IMR-90 (cell line): ENCODE measurements around the gene DHX34. TPM values are rescaled to one million over a fixed set of nuclear protein-coding genes. Genes with fewer than 3 reads are reported as not detected.

Experiments
- ATAC-seq: fragments of 200-7000 bp; cut with Tn5 transposase; 2 replicates; pipeline ENCODE4 v1.9.1; 2020; ENCODE audit warnings: low read depth, mild to moderate bottlenecking, moderate library complexity
- BruUV-seq: library from RNA; stranded (reverse); fragments of 400-500 nt; replicated peaks from 2 replicates; lab custom pipeline; 2021; lab: Mats Ljungman, UMichigan
- CTCF ChIA-PET: fragments of 300-600 bp; formaldehyde crosslinking; extraction: SDS; loops from one replicate; lab custom pipeline; 2021; ENCODE audit warnings: antibody characterized with exemption; lab: Yijun Ruan, JAX
- POLR2A ChIA-PET: fragments of 300-600 bp; sonication (Branson Sonifier 250); formaldehyde crosslinking; loops from one replicate; lab custom pipeline; 2022; ENCODE audit warnings: antibody characterized with exemption; ENCODE audit not compliant: unreplicated experiment; lab: Charles Lee
- DNase-seq: peaks from one replicate; pipeline ENCODE4 v3.0.0; 2013
- H2AFZ ChIP-seq: replicated peaks from 2 replicates; pipeline ENCODE3; 2013; ENCODE audit warnings: low read length, mild to moderate bottlenecking; ENCODE audit not compliant: poor library complexity
- H2AK5ac ChIP-seq: 2 replicates; pipeline ENCODE4 v1.6.1; 2013; ENCODE audit warnings: low read depth, low read length, inconsistent platforms
- H2AK9ac ChIP-seq: replicated peaks from 2 replicates; pipeline ENCODE3; 2013; ENCODE audit warnings: mild to moderate bottlenecking, low read depth, low read length, moderate library complexity; ENCODE audit not compliant: poor library complexity
- H2BK120ac ChIP-seq: 2 replicates; pipeline ENCODE4 v1.6.1; 2013; ENCODE audit warnings: low read depth, low read length, inconsistent platforms
- H2BK15ac ChIP-seq: 3 replicates; pipeline ENCODE4 v1.6.1; 2013; ENCODE audit warnings: low read depth, low read length, inconsistent platforms
- H2BK20ac ChIP-seq: 2 replicates; pipeline ENCODE4 v1.6.1; 2013; ENCODE audit warnings: low read depth, mild to moderate bottlenecking, inconsistent platforms, low read length, moderate library complexity
- H2BK5ac ChIP-seq: 2 replicates; pipeline ENCODE4 v1.6.1; 2013; ENCODE audit warnings: mild to moderate bottlenecking, low read depth, low read length, inconsistent platforms; ENCODE audit not compliant: poor library complexity, severe bottlenecking
- H3K14ac ChIP-seq: replicated peaks from 2 replicates; pipeline ENCODE4 v1.6.1; 2013; ENCODE audit warnings: low read depth, low read length, inconsistent platforms
- H3K18ac ChIP-seq: 2 replicates; pipeline ENCODE4 v1.6.1; 2013; ENCODE audit warnings: low read depth, low read length, control low read depth
- H3K23ac ChIP-seq: 2 replicates; pipeline ENCODE4 v1.6.1; 2013; ENCODE audit warnings: low read depth, low read length, inconsistent platforms
- H3K27ac ChIP-seq: 2 replicates; pipeline ENCODE4 v1.5.1; 2013; ENCODE audit warnings: mild to moderate bottlenecking, control low read depth, low read length; ENCODE audit not compliant: insufficient read depth
- H3K27me3 ChIP-seq: 2 replicates; pipeline ENCODE4 v1.6.1; 2013; ENCODE audit warnings: low read length; ENCODE audit not compliant: control insufficient read depth, insufficient read depth
- H3K36me3 ChIP-seq: 2 replicates; pipeline ENCODE4 v1.6.1; 2013; ENCODE audit warnings: low read length, mixed read lengths; ENCODE audit not compliant: control insufficient read depth, insufficient read depth
- H3K4ac ChIP-seq: 2 replicates; pipeline ENCODE4 v1.6.1; 2013; ENCODE audit warnings: low read depth, low read length, inconsistent platforms
- H3K4me1 ChIP-seq: 2 replicates; pipeline ENCODE4 v1.6.1; 2013; ENCODE audit warnings: low read length, mixed read lengths; ENCODE audit not compliant: control insufficient read depth, insufficient read depth
- H3K4me2 ChIP-seq: 2 replicates; pipeline ENCODE4 v1.6.1; 2013; ENCODE audit warnings: low read depth, mild to moderate bottlenecking, control low read depth, low read length, moderate library complexity
- H3K4me3 ChIP-seq: 2 replicates; pipeline ENCODE4 v1.5.1; 2013; ENCODE audit warnings: low read depth, mild to moderate bottlenecking, control low read depth, low read length, moderate library complexity; ENCODE audit not compliant: insufficient read depth
- H3K56ac ChIP-seq: 2 replicates; pipeline ENCODE4 v1.6.1; 2013; ENCODE audit warnings: low read length, inconsistent platforms; ENCODE audit not compliant: insufficient read depth; ENCODE audit errors: extremely low read depth
- H3K79me1 ChIP-seq, 2 experiments: 2 replicates each; pipeline ENCODE4 v1.6.1; 2013; ENCODE audit warnings: low read length in 2 of 2, inconsistent platforms in 1 of 2, low read depth in 1 of 2
- H3K9ac ChIP-seq: 2 replicates; pipeline ENCODE4 v1.6.1; 2013; ENCODE audit warnings: low read depth, low read length, control low read depth
- H3K9me1 ChIP-seq: 2 replicates; pipeline ENCODE4 v1.6.1; 2013; ENCODE audit warnings: low read length, inconsistent platforms; ENCODE audit not compliant: insufficient read depth
- H3K9me3 ChIP-seq: 2 replicates; pipeline ENCODE4 v1.6.1; 2013; ENCODE audit warnings: low read length; ENCODE audit not compliant: control insufficient read depth, insufficient read depth
- H4K20me1 ChIP-seq: 2 replicates; pipeline ENCODE4 v1.6.1; 2013; ENCODE audit warnings: low read length, inconsistent platforms; ENCODE audit not compliant: insufficient read depth
- H4K5ac ChIP-seq: 2 replicates; pipeline ENCODE4 v1.6.1; 2013; ENCODE audit warnings: mild to moderate bottlenecking, low read depth, low read length, control low read depth
- H4K8ac ChIP-seq, 2 experiments: 2 replicates each; pipeline ENCODE4 v1.6.1; 2013; ENCODE audit warnings: low read depth in 2 of 2, low read length in 2 of 2, control low read depth in 1 of 2, inconsistent platforms in 1 of 2
- H4K91ac ChIP-seq: 2 replicates; pipeline ENCODE4 v1.6.1; 2013; ENCODE audit warnings: low read depth, low read length, inconsistent platforms; ENCODE audit not compliant: insufficient read depth
- BHLHE40 ChIP-seq: fragments of 150-350 bp; IDR thresholded peaks from 2 replicates; pipeline ENCODE4 v1.6.1; 2016; ENCODE audit warnings: mild to moderate bottlenecking, low read depth, low read length
- CEBPB ChIP-seq: IDR thresholded peaks from 2 replicates; pipeline ENCODE4 v1.6.1; 2012; ENCODE audit warnings: low read depth, low read length, improper control_type of control experiment
- FOS ChIP-seq: fragments of 150-350 bp; IDR thresholded peaks from 2 replicates; pipeline ENCODE4 v1.6.1; 2016; ENCODE audit warnings: low read depth, low read length
- MAZ ChIP-seq: IDR thresholded peaks from 2 replicates; pipeline ENCODE4 v1.6.1; 2012; ENCODE audit warnings: low read depth, mild to moderate bottlenecking, low read length, improper control_type of control experiment, moderate library complexity, borderline replicate concordance
- MXI1 ChIP-seq: IDR thresholded peaks from 2 replicates; pipeline ENCODE4 v1.6.1; 2012; ENCODE audit warnings: low read depth, mild to moderate bottlenecking, low read length, moderate library complexity, borderline replicate concordance
- NFE2L2 ChIP-seq: fragments of 150-350 bp; IDR thresholded peaks from 2 replicates; pipeline ENCODE4 v1.6.1; 2016; ENCODE audit warnings: low read depth, mild to moderate bottlenecking, low read length
- POLR2A ChIP-seq: IDR thresholded peaks from 2 replicates; pipeline ENCODE4 v1.6.1; 2012; ENCODE audit warnings: mild to moderate bottlenecking, low read depth, low read length
- RAD21 ChIP-seq: IDR thresholded peaks from 2 replicates; pipeline ENCODE4 v1.6.1; 2012; ENCODE audit warnings: low read length, improper control_type of control experiment
- RCOR1 ChIP-seq: IDR thresholded peaks from 2 replicates; pipeline ENCODE4 v1.6.1; 2012; ENCODE audit warnings: mild to moderate bottlenecking, low read length, improper control_type of control experiment; ENCODE audit not compliant: insufficient replicate concordance
- RFX5 ChIP-seq: IDR thresholded peaks from 2 replicates; pipeline ENCODE4 v1.8.0; 2012; ENCODE audit warnings: low read depth, mild to moderate bottlenecking, low read length, moderate library complexity
- SMC3 ChIP-seq: fragments of 150-350 bp; IDR thresholded peaks from 2 replicates; pipeline ENCODE4 v1.6.1; 2016; ENCODE audit warnings: low read depth, mild to moderate bottlenecking, antibody characterized with exemption, low read length, moderate library complexity
- USF2 ChIP-seq: fragments of 150-350 bp; IDR thresholded peaks from 2 replicates; pipeline ENCODE4 v1.6.1; 2017; ENCODE audit warnings: mild to moderate bottlenecking, antibody characterized with exemption, low read length, low read depth
- WGBS, 2 experiments: methylation state at CpG; one replicate each; pipeline versions ENCODE4 v1.1.5 to v1.1.7; 2013; ENCODE audit warnings: missing lambda C conversion rate in 2 of 2; ENCODE audit not compliant: insufficient read length in 1 of 2; ENCODE audit errors: extremely low coverage in 2 of 2; 5-methylcytosine and 5-hydroxymethylcytosine counted together
- dilution Hi-C: fragments of 300-500 bp; cut with HindIII; formaldehyde crosslinking; loops from one replicate; pipeline ENCODE4 v1.14.3; 2018; ENCODE audit warnings: low sequenced_read_pairs; ENCODE audit not compliant: unreplicated experiment
- in situ Hi-C: fragments of 300-500 bp; cut with MboI; formaldehyde crosslinking; loops from 3 replicates; pipeline ENCODE4 v1.14.3; 2019; ENCODE audit warnings: low sequenced_read_pairs, inconsistent platforms, mixed read lengths
- intact Hi-C: fragments of 100-400 bp; cut with micrococcal nuclease; formaldehyde crosslinking; loops from 2 replicates; pipeline ENCODE4 v1.10.0; 2022
- polyA plus RNA-seq, 3 experiments: library from polyadenylated mRNA; depleted of rRNA; stranded (reverse); fragments of >200 nt; gene quantifications; 2 replicates each; pipeline ENCODE4 v1.2.3, GENCODE V29; 2012; ENCODE audit warnings: low replicate concordance in 1 of 3
- total RNA-seq: library from RNA; depleted of rRNA; stranded (reverse); fragments of >200 nt; gene quantifications from 2 replicates; pipeline ENCODE4 v1.2.3, GENCODE V29; 2012

Gene DHX34
- total and polyA plus RNA-seq, 2 of the 4 experiments (the other 2 are of a cell fraction): 4.5 to 13.7 TPM

GRCh38 chr19:47353307-47353712 is 4.2 kb downstream of the DHX34 start:
- Histone ChIP-seq H3K27ac (no peak overlapping the region), H3K18ac (no peak overlapping the region), H3K4me3 (no peak overlapping the region), H4K8ac (no peak overlapping the region), H3K56ac (no peak overlapping the region), H3K27me3 (no peaks in the 10 kb centered on the region), H3K4ac (no peak overlapping the region), H3K9me1 (peaks cover 3% of the 10 kb centered on the region; the same call in 1 of the 2 replicates), H3K14ac (no peak overlapping the region), H4K20me1 (no peaks in the 10 kb centered on the region; the same call in 1 of the 2 replicates), H4K91ac (no peak overlapping the region), H3K23ac (no peak overlapping the region), H3K36me3 (peaks cover 49% of the 10 kb centered on the region), H3K79me1 (peaks cover 52 to 58% of the 10 kb centered on the region in 2 experiments), H4K5ac (no peak overlapping the region), H2BK120ac (no peak overlapping the region), H3K4me2 (no peak overlapping the region), H2BK5ac (no peak overlapping the region), H2AK9ac (no peak overlapping the region), H2AK5ac (no peak overlapping the region), H3K9ac (no peak overlapping the region), H3K9me3 (no peaks in the 10 kb centered on the region), H2BK20ac (no peak overlapping the region), H2BK15ac (no peak overlapping the region), H3K4me1 (no peaks in the 10 kb centered on the region; the same call in 1 of the 2 replicates), H2AFZ (no peak overlapping the region)
- ChIA-PET CTCF (no interaction called here), POLR2A (no interaction called here)
- intact Hi-C loops: no loop called here
- BruUV-seq: no TSS peak
- DNase-seq (no peak), ATAC-seq (no peak)
- WGBS, 2 experiments: 94% methylated on average over 18 of the region's 24 CpGs; no CpG with 5 or more reads in 1 of the 2 experiments
- in situ Hi-C loops: no loop called here
- dilution Hi-C loops: no loop called here
- no peak for TF ChIP-seq BHLHE40
- no peak for TF ChIP-seq CEBPB
- TF ChIP-seq RFX5: no peak
- no peak for TF ChIP-seq POLR2A
- no peak for TF ChIP-seq NFE2L2
- TF ChIP-seq FOS: no peak
- TF ChIP-seq RAD21: no peak
- TF ChIP-seq SMC3: no peak
- TF ChIP-seq RCOR1: no peak
- TF ChIP-seq USF2: no peak
- no peak for TF ChIP-seq MXI1
- no peak for TF ChIP-seq MAZ
